NCI-H526 (cell line): ENCODE results near the gene MRTFA.
"Not testable (repeated sequence)": the region's sequence is repeated elsewhere in the genome, so short reads cannot be mapped to it uniquely, and the experiment has no call there.

Experiments
- DNase-seq, 2 experiments: peaks; one replicate each; lab custom pipeline; 2025; lab: John Stamatoyannopoulos, UW

The MRTFA gene

DNA sequence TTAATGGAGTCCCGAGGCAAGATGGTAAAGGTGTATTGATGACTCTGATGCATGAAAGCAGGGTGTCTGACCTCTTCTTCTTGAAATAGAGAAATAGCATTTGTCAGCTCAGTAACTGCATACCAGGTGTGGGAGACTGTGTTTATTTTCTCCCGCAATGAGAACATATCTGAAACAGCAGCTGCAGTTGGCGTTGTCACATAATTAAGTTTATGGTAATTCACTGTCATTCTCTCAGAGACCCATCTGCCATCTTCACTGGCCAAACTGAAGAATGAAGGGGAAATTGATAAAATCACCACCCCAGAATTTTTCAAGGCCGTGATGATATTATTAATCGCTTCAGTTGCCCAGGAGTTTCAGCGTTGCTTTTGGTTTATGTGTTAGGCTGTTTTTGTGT lies 22.6 kb upstream of the MRTFA start:
- DNase-seq, result no peak

DNA sequence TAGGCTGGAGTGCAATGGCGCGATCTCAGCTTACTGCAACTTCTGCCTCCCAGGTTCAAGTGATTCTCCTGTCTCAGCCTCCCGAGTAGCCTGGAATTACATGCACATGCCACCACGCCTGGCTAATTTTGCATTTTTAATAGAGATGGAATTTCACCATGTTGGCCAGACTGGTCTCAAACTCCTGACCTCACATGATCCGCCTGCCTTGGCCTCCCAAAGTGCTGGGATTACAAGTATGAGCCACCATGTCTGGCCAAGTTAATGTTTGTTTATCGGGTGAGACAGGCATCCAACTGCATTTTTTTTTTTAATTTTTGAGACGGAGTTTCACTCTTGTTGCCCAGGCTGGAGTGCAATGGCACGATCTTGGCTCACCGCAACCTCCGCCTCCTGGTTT lies 20.1 kb upstream of the MRTFA start:
- not testable (repeated sequence) for DNase-seq

DNA sequence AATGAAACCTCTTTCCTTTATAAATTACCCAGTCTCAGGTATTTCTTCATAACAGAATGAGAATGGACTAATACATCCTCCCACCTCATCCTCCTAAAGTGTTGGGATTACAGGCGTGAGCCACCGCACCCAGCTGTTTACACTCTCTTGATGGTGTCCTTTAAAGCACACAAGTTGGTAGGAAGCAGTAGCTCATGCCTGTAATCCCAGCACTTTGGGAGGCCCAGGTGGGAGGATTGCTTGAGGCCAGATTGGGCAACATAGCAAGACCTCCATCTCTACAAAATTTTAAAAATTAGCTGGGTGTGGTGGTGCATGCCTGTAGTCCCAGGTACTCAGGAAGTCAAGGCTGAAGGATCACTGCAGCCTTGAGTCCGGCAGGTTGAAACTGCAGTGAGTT lies 19.4 kb upstream of the MRTFA start:
- not testable (repeated sequence) for DNase-seq

DNA sequence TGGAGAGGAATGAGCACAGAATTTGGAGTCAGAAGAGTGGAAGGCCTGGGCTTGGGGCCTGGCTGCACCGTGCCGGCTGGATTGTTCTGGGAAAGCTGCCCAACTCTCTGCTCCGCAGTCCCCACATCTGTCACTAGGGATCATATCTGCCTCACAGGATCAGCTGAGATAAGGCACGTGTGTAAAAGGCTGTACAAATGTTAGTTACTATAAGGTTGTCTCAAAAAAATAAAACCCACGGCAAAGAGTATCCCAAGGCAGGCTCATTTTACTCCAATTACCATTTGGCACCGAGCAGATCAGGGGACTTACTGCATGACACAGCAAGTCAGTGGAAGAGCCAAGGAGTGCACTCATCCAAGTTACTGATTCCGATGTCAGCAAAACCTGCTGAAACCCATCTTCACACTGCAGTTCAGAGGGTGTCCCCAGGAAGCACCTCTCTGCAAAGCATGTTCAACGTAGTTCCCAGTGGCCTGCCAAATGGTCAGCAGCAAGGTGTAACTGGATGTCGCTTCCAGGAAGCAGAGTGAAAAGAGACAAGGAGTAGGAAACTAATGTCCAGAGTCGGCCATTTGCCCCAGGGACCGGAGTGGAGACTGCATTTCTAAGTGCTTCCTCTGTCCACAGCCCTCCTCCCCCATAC lies 18.1 kb upstream of the MRTFA start:
- DNase-seq, result peak in 1 of 2 experiments; percentile 11

DNA sequence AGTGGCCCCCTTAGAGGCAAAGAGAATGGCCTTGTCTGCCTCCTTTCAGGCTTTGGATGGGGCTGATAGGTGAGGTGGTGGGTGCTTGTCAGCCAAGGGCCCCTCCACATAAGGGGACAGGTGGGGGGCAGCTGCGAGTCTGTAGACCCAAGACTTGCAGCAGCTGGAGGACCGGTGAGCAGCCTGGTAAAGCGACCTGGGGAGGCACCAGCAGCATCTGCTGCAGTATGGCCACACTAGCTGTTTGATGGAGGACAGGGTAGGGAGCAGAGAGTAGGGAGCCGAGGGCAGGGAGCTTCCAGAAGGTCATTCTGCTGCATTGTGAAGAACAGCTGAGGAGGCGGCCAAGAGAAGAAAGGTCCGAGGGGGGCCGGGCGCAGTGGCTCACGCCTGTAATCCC lies 16.8 kb upstream of the MRTFA start:
- no peak for DNase-seq

DNA sequence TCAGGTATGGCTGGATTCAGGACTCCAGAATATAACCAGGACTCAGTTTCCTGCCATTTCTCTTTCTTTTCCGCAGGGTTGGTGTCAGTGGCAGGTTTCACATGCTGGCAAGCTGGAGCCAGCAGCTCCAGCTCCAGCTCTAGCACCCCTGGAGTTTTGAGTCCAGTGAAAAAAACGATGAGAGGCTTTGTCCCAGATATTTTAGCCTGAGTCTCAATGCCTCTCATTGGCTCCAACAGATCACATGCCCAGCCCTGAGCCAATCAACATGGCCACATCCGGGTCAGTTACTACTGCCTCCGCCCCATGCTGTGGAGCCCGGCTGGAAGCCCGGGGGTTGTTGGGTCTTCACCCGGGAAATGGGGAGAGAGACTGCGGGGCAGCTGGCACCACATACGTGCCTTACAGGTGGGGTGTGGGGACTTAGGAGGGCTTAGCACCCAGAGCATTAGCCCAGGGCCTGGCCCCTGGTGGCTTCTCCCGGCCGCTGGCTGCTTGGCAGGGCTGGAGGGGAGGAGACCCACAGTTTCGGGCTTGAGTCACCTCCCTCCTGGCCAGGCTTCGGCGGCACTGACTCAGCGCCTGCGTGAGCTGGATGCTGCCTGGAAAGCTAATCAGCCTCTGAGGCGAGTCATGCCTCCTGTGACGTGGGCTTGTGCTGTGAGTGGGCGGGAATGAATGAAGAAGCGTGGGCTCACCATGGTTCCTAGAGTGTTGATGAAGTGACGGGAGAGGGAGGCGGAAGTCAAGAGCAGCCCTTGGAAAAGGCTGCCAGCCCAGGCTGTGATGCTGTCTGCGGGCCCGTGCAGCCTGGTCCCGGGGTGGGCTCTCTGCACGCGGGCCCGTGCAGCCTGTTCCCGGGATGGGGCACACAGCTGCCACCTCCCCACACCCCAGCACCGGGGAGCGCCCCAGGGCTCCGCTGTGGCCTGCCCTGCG lies 15.3 kb upstream of the MRTFA start:
- peak; percentile 75 to 91 for DNase-seq

DNA sequence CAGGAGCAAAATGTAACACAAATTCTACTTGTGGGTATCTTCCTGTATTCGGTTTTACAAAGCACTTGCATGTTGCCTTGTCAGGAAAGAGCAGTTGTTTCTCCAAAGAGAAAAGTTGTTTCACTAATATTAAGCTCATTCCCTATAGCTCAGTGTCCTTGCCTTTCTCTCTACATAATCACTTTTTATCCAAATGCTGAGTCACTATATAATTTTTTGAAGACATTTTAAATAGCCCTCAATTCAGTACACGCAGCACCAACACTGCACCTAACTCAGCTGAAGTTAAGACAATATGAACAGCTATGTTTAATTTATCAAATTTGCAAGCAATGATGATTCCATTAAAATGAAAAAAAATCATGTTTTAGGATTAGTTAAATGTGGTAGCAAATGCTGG lies 14.5 kb upstream of the MRTFA start:
- DNase-seq, result no peak

DNA sequence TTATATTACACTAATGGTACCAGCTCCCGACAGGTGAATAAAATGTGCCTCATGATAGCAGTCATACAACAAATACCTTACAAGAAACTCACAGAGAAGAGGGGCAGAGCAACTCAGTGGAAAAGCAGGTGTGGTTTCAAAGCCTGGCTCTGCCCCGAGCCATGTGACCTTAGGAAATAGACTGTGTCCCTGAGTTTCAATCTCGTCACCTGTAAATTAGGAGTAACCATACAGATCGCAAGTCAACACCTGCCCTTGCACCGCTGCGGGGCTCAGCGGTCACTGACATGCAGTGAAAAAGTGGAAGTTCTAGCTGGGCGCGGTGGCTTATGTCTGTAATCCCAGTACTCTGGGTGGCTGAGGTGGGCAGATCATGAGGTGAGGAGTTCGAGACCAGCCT lies 11.9 kb upstream of the MRTFA start:
- no peak for DNase-seq

DNA sequence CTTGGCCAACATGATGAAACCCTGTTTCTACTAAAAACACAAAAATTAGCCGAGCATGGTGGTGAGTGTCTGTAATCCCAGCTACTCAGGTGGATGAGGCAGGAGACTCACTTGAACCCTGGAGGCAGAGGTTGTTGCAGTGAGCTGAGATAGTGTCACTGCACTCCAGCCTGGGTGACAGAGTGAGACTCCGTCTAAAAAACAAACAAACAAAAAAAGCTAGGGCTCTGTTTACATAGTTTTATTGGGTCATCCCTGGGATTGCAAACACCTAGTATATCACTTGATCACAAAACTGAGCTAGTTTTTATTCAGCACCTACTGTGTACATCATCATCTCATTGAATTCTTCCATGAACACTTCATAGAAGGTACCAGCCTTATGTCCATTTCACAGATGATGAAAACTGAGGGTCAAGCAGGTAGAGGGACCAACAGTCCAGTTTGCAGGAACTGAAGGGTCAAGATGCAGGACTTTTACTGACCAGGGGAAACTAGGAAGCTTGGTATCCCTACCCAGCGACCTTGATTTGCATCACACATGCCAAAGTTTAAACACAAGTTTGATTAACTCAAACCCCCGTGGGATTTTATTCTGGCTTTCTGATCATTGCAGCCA lies 9.2 kb upstream of the MRTFA start:
- DNase-seq, result no peak

DNA sequence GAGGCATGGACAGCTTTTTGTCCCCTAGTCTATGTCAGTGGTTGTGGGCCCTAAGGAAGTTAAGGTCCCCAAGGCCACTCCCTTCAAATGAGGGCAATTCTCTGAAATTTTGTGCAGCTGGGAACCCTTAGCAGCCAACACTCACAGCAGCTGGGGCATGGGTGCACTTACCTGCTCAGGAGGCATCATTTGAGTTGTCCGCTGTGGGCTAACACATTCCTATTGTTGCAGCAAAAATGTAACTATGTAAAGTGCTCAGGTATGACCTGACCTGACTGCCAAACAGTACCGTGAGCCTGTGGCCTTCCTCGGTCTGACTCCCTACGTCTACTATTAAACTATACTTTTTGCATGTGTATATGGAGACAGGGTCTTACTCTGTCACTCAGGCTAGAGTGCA lies 5.8 kb upstream of the MRTFA start:
- no peak for DNase-seq

DNA sequence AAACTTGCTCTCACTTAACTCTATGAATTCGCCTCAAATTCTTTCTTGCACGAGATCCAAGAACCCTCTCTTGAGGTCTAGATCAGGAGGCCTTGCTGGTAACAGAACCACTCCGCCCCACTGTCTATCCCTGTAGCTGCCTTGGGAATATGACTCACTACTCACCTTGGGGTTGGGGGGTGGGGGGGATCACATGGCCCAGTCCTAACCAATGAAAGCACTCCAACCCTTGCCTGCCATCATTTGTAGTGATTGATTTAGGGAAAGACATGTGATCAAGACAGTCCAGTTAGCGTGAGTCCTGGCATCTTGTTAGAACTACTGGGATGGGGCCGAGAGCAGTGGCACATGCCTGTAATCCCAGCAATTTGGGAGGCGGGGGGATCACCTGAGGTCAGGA lies 4.8 kb upstream of the MRTFA start:
- no peak for DNase-seq

DNA sequence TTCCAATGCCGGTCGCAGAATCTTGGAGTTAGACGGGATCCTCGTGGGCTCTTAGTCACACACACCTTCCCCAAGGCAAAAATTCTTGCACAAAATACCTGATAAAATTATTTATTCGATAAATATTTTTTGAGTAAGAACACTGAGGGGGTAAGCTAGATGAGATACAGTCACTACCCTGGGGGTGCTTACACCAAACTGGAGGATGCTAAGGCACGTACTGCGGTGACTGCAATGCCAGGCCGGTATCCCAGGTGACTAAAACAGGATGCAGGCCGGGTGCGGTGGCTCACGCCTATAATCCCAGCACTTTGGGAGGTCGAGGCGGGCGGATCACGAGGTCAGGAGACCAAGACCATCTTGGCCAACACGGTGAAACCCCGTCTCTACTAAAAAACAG lies 1.7 kb upstream of the MRTFA start:
- DNase-seq, result no peak

DNA sequence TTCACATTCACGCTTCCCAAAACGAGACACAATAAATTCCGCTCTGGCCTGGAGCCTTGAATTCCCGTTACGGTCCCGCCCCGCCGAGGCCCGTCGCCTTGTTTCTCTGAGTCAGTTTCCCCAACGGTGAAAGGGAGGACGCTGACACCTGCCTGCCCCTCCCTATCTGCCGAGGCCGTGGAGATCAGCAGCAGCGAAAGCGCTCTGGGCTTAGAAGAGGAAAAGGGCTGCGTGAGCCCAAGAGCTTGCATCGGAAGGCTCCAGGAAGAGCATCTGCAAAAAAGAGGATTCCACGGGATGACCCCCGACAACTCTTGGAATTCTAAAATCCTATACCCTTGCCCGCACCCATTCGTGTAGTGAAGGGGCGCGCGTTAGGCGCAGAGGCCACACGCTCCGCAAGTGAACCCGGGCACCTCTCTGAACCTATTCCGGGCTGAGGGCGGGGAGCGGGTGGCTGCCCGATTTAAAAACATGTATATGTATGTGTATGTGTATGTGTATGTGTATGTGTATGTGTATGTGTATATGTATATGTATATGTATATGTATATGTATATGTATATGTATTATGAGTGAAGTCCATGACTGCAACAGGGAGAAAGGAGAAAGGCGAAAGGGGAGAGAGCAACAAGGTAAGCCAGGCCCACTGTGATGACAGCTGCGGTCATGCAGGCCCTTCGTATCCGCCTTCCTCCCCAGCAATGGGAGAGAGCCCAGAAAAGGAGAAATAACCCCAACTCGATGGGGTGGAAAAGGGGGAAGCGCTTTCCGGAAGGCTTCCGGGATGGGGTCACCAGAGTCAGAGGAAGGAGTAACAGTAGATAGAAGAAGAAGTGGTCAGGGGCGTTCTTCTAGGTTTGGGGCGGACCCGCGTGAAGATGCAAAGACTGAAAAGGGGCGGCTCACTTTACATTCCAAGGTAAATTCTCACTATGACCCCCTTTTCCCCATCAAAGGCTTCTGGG lies 948 bp upstream of the MRTFA start:
- peak in 1 of 2 experiments; percentile 56 for DNase-seq

DNA sequence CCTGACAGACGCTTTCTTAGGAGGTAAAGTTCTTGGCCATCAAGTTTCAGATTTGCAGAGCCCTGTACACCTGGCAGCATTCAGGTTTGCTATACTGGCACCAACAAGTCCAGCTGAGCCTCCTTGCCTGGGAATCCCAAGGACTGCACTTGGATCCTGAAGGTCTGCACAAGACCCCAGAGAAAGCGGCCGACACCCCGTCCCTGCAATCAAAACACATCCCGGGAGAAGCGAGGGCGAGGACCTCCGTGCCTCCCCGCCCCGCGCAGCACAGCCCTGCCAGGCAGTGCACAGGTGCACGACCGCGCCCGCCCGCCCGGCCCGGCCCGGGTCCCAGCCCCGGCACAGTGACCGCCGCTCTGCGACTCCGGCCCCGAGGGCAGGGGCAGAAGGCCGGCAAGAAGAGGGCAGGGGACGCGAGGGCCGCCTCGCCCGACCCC lies 559 bp downstream of the MRTFA start:
- DNase-seq, result peak in 1 of 2 experiments; percentile 59

DNA sequence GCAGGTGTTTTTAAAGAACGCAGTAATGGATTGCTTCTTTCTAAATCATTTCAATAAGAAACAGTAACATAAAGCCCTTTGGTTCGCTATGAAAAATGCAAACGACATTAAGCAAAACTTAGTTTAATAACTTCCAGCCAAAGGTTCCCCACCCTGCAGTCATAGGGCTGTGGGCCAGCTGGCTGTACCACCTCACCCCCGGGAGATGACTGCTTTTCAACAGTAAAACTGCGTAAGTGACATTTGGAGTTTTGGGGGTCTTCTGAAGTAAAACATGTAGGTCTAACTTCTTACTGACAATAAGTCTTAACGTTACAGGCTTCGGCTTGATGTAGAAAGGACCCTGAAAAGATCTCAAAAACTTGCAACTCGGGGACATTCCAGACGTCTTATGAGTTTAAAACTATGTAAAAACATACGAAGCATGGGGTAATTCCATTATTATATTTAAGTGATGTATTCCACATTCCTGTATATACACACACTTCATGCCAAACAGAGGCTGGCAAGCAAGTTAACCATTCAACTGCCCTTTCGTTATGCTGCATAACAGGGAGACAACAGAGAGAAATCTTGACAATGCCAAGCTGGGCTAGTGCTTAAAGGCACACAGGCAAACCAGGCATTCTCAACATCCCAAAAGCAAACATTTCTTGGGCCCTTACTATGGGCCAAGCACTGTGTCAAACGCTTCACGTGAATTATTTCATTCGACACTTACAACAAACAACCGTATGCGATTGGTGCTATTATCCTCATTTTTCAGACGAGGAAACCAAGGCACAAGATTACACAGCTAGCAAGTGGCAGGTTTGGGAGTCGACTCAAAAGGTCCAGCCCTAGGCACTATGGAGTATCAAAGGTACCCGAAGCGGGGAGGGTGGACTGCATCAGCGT lies 1.2 kb downstream of the MRTFA start:
- no peak for DNase-seq

DNA sequence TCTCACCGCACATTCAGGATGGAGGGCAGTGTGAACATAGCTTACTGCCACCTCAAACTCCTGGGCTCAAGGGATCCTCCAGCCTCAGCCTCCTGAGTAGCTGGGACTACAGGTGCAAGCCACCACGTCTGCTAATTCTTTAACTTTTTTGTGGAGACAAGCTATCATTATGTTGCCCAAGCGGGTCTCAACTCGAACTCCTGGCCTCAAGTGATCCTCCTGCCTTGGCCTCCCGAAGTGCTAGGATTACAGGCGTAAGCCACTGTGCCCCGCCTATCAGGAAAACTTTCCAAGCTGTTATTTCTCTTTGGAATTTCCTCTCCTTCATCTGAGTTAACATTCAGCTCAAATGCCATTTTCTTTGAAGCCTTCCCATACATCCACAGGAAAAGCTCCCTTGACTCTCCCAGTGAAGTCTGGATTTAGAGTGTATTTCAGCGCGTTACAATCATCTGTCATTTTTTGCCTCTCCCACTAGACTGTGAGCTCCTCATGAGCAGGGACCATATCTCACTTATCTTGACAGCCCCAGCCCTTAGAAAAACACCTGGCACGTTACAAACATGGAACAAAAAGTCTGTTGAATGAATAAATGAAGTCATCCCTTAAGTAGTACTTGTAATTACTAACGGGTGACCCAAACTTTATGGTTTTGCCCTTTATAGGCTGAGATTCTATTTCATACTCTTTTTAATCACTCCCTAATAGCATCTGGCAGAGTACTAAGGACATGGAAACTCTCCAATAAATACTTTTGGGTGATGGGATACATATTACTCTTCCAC lies 2.2 kb downstream of the MRTFA start:
- DNase-seq, result no peak

DNA sequence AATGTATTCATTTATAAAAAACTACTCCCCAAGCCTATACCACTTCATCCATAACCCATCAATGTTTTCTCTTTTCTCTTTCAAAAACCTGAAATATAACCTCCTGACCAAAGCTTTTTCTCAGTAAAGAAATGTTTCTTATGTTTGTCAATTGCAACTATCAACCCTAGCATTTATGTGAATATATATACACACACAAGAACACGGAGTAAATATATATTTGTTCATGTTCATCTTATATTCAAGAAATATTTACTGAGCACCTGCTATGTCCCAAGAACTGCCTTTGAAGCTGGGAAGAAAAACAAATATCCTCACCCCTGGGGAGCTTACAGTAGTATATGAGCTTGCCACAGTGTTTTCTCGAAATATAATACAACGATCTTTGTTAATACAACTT lies 3.5 kb downstream of the MRTFA start:
- no peak for DNase-seq

DNA sequence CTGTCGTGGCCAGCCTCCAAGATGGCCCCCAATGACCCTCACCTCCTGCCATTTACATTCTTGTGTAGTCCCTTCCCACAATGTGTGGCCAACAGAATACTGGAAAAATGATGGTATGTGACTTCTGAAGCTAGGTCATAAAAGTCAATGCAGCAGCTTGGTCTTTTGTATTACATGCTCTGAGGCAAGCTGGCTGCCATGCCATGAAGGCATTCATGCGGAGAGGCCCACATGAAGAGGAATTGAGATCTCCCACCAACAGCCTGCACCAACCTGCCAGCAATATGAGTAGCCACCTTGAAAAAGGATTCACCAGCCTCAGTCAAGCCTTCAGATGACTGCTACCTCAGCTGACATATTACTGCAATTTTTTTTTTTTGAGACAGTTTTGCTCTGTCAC lies 4.6 kb downstream of the MRTFA start:
- DNase-seq, result no peak

DNA sequence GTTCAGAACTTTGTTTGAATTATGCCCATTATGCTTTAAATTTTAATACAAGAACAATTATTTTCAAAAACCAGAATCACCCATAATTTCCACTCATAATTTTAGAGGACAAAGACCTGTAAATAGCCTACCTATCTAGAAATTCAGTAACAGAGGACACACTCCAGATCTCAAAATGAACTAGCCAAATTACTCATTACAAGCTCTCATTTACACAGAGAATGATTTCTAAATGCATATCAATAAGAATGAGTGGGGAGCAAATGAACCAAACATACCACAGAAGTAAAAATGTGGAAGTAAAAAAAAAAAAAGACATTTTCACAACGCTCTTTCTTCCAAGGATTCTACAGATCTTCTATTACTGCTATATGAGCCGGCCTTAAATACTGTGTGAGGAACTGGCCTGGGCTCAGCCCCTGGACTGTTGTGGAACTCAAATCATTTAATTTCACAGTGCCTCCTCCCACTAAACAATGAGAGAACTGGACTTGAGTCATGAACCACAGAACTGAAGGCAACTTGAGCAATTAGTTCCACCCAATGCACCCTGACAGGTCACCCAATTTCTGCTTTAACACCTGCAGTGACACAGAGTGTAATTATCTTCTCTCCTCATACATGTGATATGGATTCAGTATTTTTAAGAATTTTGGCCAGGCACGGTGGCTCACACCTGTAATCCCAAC lies 8.0 kb downstream of the MRTFA start:
- no peak for DNase-seq
